Fibroblast of skin of left quadriceps (primary cell): ENCODE data around the gene DYSF.
A peak's percentile ranks its signal among the peaks of the same experiment; 100 is the strongest.

Source experiments
- DNase-seq, 2 experiments: peaks; one replicate each; pipeline ENCODE4 v3.0.0-alpha.2; 2013; ENCODE audit warnings: low read depth in 2 of 2

Gene DYSF

DNA sequence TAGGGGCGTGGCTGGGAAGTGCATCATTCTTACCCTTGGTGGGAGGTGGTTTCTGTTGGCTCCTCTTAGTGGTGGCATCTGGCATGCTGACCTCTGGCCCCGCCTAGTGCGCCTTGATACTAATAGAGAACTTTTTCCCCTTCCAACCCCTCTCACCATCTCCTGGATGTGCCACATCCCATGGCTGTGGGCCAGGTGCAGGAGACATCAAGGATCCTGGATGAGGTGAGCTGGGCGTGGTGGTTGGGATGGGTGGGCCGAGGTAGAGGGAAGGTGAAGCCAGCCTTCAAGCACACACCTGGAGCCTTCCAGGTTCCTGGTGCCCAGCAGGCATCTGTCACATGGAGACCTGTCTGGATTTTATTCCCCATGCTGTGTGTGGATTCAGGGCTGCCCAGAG is 149.2 kb downstream of the DYSF start:
- DNase-seq, result no peak

DNA sequence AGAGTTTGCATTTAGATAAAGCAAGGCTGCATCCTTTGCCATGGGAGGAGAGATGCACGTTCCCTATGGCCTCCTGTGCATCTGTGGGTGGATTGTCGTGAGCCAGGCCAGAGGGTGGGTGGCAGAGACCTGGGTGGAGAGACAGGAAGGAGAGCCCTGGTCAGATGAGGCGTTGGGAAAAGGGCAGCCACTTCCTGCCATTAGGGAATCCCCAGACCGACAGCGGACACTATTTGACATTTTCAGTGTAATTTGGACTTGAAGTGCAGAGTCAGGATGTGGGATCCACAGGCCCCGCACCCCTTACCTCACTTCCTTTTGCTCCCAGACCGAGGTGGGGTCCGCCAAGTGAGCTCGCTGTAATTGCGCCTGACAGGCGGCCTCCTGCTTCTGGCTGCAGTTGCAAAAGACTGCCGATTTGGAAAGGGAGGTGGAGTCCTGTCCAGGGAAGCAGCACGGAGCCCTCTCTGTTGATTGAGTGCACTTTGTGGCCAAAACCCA is 150.0 kb downstream of the DYSF start:
- no peak for DNase-seq

DNA sequence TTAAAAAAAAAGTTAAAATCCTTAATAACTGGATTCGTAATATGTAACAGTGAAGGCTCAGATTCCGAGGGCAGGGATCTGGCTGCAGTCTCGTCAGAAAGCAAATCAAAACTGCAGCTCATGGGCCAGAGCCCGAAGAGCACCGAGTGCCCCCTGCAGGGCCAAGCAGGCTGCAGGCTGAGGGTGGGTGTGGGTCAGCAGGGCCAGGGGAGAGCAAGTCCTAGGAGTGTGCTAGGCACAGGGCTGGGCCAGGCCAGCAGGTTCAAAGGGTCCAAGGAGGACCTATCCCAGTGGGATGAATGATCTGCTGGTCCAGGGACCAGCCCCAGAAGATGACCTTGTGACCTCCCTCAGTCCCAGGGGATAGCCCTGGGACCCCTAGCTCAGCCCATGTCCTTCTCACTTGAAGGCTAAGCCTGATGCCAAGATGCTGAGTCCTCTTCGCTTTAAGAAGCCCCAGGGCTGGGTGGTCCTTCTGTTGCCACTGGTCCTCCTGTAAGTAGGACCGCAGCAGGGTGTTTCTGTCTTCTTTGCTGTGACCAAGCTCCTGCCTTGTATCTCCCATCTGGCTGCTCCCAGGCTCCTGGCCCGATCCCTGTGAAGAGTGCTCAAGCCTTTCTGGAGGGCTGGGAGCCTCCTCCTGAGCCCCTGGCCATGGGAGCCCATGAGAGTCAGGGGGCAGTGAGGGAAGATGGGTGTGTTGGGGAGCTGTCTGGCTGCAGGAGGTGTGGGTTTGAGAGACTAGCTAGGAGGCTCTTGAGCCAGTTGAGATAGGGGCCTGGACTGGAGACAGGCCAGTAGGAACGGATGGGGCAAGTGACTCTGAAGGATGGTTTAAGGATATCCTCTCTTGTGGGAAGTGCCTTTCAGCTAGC is 150.7 kb downstream of the DYSF start:
- no peak for DNase-seq

DNA sequence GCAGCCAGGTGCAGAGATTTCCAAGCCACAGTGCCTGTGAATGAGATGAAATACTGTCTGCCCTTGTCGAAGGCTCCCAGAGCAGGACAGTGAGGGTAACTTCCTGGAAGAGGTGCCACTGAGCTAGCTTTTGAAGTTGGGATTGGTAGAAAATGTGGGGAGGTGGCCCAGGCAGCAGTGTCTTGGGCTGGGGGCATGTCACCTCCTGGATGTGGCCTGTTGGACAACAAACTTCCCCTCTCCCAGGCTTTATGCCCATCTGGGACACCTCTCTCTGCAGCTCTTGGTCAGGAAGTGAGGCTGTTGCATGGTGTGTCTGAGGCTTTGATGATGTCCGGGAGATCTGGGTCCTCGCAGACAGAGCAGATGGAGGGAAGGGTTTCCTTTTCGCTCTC is 151.4 kb downstream of the DYSF start:
- no peak for DNase-seq

DNA sequence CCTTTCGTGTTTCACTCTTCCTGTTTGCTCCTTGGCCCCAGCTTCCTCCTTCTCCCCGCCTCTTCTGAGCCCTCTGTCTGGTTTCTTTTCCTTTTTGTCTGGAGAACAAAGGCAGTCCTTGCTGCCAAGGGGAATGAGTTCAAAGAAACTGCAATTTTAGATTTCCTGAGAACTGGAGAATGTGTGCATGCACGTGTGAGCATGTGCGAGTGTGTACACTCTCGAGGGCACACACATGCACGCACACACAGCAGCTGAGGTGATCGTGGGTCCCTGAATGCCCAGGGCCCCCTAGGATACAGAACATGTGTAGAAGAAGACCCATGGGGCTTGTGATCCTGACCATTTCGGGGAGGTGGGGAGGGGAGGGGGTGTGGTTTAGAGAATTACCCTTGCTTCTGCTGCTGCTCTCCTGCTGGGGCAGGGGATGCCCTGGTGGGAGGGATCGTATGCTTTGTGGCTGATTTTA is 151.8 kb downstream of the DYSF start:
- DNase-seq, result no peak

DNA sequence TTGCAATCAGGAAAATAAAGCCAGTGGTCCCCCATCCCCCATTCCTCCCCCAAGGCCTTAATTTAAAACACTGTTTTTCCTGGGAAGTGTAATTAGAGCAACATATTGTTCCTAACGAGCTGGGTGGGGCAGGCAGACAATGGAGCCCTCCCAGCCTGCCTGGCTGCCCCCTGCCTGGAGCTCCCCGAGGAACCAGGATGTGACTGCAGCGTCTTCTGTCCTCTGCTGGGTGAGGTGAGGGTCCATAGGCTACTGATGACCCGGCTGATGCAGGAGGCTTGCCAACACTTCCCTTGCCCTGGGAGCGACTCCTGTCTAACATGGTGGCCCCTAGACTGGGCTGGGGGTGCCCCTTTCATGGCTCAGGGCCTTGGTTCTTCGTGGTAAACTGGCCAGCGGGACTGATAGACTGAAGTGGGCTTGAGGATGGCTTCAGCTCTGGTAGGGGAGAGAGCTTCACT is 152.4 kb downstream of the DYSF start:
- no peak for DNase-seq

DNA sequence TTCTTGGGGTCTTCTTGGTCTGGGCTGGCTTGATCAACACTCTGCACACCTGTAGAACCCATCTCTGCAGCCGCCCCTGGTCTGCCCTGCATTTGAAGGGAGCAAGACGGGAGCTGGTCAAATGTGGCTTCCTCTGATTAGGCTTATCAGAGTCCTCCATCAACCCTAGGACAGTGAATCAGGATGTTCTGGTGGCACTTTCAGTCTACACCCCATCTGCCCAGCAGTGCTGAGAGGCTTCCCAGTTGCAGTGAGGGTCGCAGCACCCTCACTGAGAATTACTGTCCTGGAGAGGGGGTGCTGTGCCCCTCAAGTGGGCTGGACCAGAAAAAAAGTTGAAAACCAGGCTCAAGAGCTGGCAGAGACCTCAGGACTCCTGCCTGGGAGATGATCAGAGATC is 152.9 kb downstream of the DYSF start:
- no peak for DNase-seq

DNA sequence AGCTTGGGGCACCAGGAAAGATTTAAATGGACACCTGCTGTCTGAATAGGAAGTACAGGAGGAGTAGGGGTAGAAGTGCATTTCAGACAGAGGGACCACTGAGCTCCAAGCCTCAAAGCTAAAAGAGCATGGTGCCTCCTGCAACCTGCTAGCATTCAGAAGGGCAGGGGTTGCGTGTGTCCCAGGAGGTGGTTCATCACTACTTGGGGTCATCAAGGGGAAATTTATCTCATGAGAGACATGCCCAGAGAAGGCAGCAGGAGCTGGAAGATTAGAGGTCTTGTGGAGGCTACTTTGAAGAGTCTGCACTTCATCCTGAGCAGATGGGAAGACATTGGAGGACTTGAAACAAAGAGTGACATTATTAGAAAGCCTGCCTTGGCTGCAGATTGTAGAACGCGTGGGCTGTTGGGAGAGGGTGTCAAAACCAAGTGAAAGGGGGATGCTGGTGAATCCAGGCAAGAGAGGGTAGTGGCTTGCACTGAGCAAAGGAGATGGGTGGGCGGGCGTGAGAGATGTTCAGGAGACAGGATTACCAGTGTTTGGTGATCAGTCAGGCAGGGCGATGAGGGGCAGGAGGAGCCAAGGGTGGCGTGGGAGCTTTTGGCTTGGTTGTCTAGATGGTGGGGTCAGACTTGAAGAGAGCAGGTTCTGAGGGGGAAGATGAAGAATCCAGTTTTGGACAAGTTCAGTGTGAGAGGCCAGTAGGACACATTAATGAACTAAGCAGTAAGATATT is 154.0 kb downstream of the DYSF start:
- no peak for DNase-seq

DNA sequence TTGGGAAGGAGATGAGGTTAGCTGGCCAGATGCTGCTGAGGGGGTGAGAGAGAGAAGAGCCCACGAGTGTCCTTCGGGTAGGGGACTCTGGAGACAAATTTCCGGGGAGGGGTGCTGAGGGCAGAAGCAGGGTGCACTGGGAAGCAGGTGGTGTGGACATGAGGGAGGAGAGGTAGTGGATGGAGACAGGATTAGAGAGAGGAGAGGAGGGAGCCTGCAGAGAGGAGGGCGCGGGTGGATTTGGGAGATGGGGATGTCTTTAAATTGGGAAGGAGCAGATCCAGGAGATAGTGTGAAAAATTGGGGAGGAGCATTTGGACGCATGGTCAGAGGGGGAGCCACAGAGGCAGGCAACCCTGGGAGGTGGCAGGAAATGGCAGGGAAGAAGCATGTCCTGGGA is 154.7 kb downstream of the DYSF start:
- no peak for DNase-seq

DNA sequence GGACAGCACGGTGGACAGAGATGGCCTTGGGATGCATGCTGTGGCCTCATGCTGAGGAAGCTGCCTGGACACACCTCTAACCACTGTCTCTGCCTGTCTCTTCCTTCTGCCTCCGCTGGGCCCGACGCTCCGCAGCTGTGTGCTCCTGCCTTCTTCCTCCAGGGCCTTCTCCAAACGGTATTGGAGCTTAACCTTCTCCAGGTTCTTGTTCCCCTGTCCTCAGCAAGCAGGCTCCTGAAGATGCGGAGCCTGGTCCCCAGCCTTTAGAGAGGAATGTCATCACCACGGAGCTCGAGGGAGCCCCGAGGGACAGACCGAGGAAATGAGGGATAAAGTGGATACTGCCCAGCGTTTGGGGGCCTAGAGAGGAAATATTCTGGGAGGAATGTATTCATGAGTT is 155.1 kb downstream of the DYSF start:
- DNase-seq, result no peak

DNA sequence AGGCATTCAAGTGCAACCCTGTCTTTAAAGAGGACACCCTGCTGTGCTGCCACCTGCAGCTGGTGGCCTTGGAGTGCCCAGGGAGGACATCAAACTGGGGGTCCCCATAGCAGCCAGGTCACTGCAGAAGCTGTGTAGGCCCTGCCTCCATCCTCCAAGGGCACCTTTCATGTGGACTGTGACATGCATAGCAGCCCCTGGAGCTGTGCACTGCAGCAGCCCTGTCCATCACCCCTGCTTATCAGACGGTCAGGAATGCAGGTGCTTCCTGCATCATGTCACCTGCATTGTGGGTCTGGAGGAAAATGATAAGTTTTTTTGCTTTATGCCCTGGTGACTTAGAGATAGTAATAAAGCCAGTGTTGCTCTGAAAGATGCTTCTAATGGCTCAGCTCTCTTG is 155.7 kb downstream of the DYSF start:
- no peak for DNase-seq

DNA sequence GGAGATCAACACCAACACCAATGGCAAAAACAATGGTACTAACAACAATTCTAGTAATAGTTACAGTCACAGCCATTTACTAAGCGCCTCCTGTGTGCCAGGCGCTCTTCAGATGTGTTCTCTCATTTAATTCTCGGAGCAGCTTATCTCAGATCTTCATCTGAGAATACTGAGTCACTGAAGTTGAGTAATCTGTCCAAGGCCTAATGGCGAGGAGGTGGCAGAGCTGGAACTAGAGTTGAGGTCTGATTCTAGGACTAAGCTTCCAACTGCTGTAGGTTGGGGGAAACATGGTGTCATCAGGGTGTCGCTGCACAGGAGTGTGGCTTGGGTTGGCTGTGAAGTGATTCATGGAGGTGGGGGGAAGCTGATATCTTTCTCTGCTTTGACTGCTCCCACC is 156.1 kb downstream of the DYSF start:
- DNase-seq, result no peak

DNA sequence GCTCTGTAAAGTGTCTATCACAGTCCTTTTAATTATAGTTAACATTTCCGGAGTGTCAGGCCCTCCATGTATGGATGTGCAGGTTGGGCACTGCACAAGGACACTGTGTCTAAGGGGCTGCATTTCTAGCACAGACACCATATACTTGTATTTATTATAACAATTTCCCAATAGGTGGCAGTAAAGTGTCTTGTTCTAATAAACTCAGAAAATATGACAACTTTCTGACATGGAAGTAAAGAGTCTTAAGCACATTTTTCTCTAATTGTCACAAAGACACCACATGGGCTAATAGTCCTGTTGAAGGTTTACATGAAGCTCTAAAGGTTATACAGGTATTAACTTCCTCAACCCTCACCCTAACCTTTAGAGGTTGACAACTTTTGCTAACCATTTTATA is 156.6 kb downstream of the DYSF start:
- DNase-seq, result peak in 1 of 2 experiments; percentile 34

DNA sequence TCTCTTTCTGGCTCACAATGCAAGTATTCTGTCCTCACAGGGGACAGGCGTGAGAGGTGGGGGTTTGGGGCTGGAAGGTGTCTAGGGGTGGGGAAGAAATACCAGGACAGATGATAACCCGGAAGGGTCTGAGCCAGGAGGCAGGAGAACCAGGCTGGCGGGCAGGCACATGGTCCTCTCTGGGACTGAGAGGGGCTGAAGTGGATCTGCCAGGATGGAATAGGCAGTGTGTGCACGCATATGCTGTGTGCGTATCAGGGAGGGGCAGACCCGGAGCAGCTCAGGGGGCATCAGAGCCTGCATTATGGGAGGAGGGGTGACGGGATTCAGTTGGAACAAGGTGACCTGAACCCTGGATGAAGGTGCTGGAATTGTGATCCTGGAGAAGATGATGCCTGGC is 157.3 kb downstream of the DYSF start:
- no peak for DNase-seq

DNA sequence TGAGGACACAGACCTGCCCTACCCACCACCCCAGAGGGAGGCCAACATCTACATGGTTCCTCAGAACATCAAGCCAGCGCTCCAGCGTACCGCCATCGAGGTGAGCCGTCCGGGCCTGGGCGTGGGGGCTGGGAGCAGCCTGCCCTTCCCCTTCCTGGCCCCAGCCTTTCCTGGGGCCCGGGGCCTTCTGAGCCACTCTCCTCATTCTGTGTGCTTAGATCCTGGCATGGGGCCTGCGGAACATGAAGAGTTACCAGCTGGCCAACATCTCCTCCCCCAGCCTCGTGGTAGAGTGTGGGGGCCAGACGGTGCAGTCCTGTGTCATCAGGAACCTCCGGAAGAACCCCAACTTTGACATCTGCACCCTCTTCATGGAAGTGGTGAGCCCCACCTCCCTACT is 157.9 kb downstream of the DYSF start:
- DNase-seq, result no peak

DNA sequence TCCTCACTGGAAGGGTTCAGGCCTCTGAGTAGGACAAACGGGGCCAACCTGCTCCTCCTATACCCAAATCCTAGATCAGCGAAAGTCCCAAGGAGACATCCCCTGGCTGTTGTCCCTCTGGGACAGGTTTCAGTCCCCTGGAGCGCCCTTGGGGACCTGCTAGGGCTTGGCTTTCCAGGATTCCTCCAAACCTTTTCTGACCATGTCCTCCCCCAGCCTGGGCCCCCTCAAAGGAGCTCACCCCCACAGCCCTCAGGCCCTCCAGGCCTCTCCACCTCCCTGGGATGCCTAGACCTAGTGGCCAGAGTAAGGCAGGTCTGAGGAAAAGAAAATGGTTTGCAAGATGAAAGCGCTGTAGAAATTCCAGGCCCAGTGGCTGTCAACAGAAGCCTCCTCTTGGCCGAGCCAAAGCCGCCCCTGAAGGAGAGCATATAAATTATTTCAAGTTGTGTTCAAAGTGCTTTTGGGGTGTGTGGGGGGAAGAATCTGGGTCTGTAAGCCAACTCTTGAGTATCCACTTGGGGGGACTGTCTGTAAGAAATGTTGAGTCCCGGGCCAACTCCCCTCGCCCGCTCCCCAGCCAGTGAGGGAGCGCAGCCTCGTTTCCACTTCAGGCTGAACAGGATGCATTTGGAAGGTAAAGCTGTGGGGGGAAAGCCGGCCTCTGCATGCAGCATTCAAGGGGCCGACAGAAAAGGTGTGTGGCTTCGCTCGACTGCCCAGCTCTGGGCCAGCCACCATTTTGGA is 158.6 kb downstream of the DYSF start:
- no peak for DNase-seq

DNA sequence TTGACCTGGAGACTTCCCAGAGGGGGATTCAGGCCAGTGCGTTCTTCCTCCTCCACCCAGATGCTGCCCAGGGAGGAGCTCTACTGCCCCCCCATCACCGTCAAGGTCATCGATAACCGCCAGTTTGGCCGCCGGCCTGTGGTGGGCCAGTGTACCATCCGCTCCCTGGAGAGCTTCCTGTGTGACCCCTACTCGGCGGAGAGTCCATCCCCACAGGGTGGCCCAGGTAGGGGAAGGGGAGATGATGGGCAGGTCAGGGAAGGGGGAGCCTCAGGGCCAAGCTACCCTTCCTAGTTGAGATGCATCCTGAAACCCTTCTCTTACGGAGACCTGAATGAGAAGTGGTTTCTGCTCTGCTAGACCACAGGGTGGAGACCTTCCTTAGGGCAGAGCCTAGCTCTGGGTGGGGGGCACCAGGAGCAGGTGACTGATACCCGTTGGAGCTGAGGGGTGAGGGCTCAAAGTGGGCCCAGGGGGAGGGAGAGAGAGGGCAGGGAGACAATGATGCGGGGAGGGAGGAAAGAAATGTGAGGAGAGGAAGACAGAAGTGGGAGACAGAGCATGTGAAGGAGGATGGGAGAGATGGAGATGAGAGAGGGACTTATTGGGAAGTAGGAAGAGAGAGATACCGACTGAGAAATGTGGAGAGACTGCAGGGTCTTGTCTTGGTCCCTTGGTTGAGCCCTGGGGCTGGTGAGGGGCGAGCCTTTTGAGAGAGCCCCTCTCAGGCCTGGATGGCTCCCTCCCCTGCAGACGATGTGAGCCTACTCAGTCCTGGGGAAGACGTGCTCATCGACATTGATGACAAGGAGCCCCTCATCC is 159.4 kb downstream of the DYSF start:
- no peak for DNase-seq

DNA sequence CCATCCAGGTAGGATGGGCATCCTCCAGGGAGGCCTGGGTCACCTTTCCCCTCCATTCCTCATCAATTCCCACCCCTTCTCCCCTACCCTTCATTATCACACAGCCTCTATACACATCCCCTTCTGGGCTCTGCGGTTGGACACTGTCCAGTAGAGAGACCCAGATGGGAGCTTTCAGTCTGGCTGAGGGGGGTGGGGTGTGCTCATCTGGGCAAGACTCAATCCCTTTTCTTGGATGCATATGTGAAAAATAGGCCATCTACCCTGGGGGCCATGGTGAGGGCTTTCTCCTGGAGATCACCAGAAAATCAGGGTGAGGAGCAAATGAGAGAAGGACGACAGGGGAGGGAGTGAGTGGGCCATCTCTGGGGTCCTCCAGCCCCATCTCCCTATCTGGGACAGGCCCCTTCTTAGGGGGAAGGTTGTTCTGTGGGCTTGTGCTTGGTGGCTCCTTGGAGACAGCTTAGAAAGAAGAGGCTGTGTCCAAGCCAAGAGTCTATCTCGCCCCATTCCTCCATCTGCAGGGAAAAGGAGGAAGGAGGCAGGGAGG is 160.1 kb downstream of the DYSF start:
- DNase-seq, result no peak

DNA sequence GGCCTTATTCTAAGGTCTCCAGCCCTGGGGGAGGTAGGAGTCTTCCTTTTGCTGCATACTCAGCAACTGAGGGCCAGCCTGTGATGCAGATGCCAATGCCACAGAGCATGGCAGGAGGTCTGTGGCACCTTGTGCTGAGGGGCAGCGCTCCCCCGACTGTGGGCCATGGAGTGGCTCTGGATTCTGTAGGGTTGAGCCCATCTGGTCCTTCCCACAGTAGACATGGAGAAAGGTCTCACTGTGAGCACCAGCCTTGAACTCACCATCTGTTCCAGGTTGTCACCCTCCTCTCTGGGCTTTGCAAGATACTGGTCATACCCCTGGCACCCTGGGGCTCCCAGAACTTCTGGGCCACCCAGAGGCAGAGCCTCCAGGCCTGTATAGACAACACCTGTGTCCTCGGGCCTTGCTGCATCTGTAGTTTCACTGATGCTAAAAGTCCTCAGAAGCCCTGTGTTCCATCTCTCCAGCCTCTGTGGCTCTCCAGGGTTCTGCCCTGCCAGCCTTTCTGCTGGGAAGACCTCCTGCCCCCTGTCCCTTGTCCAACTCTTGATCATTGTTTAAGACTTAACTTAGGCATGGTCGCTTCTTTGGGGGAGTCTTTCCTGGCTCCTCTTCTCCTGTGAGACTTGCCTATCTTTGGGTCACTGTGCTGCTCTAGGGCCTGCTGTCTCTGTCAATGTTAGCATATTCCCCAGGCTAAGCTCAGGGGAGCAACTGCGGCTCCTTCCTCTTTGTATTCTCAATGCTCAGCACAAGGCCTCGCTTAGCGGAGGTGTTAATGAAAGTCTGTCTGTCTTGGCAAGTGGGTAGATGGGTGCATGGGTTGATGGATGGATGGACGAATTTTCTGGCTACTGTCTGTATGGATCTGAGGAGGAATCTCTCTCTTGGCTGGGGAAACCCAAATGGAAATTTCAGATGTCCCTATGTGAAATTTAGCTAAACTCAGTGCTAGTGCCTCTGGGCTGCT is 160.9 kb downstream of the DYSF start:
- no peak for DNase-seq
